Natural killer cell treated with Interleukin-12 subunit alpha and Interleukin-12 subunit beta and Interleukin-15 and Interleukin-18, amount 100 ng/mL, for 72 hours (primary cell): ENCODE data around the gene NCAPH2. TPM values are rescaled to one million over a fixed set of nuclear protein-coding genes. Genes with fewer than 3 reads are reported as not detected.

Experiments used
- ATAC-seq, 2 donors: fragments of 150-1000 bp; cut with Tn5 transposase in 1 of 2; sonication (Bioruptor Pico), chemical (Tn5 transposase) in 1 of 2; 2 replicates each; pipeline ENCODE4 v1.10.0; 2021
- DNase-seq: peaks from one replicate; pipeline ENCODE4 v3.0.0; 2022; ENCODE audit warnings: low spot score
- H3K27ac Mint-ChIP-seq, 2 donors: 1 replicate in 1 of 2; 2 replicates in 1 of 2; pipeline ENCODE4 v1.8.0; 2022; ENCODE audit warnings: mixed read lengths in 2 of 2, mild to moderate bottlenecking in 1 of 2, moderate library complexity in 1 of 2
- H3K27me3 Mint-ChIP-seq, 2 donors: 1 replicate in 1 of 2; 2 replicates in 1 of 2; pipeline ENCODE4 v1.8.0; 2022; ENCODE audit warnings: mixed read lengths in 2 of 2
- H3K36me3 Mint-ChIP-seq: one replicate; pipeline ENCODE4 v1.8.0; 2022; ENCODE audit warnings: mixed read lengths
- H3K4me1 Mint-ChIP-seq, 2 donors: 1 replicate in 1 of 2; 2 replicates in 1 of 2; pipeline ENCODE4 v1.8.0; 2022; ENCODE audit warnings: low read depth in 2 of 2, mixed read lengths in 2 of 2, mild to moderate bottlenecking in 1 of 2
- H3K4me3 Mint-ChIP-seq: one replicate; pipeline ENCODE4 v1.8.0; 2022; ENCODE audit warnings: mixed read lengths
- H3K9me3 Mint-ChIP-seq: 2 replicates; pipeline ENCODE4 v1.8.0; 2022; ENCODE audit warnings: mixed read lengths
- total RNA-seq, 2 donors: library from RNA; stranded (reverse); gene quantifications; one replicate each; pipeline ENCODE4 v1.2.3, GENCODE V29; 2022

The NCAPH2 gene
- total RNA-seq, 2 donors from 2014 or later: 105 to 156 TPM

GRCh38 chr22:50571264-50572175 is 63.5 kb downstream of the NCAPH2 start:
- no peak overlapping the region for H3K27ac Mint-ChIP-seq

GRCh38 chr22:50572965-50573364 is 64.9 kb downstream of the NCAPH2 start:
- no peaks in the 10 kb centered on the region for H3K36me3 Mint-ChIP-seq
- H3K27ac Mint-ChIP-seq: no peak overlapping the region
- ATAC-seq (no peak), DNase-seq (no peak)
- no peaks in the 10 kb centered on the region for H3K9me3 Mint-ChIP-seq
- H3K4me1 Mint-ChIP-seq: peaks cover 0 to 7% of the 10 kb centered on the region in 2 donors
- H3K4me3 Mint-ChIP-seq: no peak overlapping the region
- H3K27me3 Mint-ChIP-seq: no peaks in the 10 kb centered on the region

More at GRCh38 chr22:50571264-50572175, 63.5 kb downstream of the NCAPH2 start:
- Mint-ChIP-seq H3K4me3 (no peak overlapping the region), H3K4me1 (peaks cover 0 to 3% of the 10 kb centered on the region in 2 donors), H3K27me3 (no peaks in the 10 kb centered on the region), H3K36me3 (no peaks in the 10 kb centered on the region), H3K9me3 (no peaks in the 10 kb centered on the region)
- ATAC-seq (no peak), DNase-seq (no peak)

GRCh38 chr22:50573491-50574382 is 65.7 kb downstream of the NCAPH2 start:
- peaks cover 0 to 7% of the 10 kb centered on the region in 2 donors for H3K4me1 Mint-ChIP-seq
- H3K27me3 Mint-ChIP-seq: no peaks in the 10 kb centered on the region
- no peaks in the 10 kb centered on the region for H3K9me3 Mint-ChIP-seq
- DNase-seq (no peak), ATAC-seq (no peak)
- no peaks in the 10 kb centered on the region for H3K36me3 Mint-ChIP-seq
- no peak overlapping the region for H3K4me3 Mint-ChIP-seq
- H3K27ac Mint-ChIP-seq: no peak overlapping the region

- DNase-seq: no peak
- no peaks in the 10 kb centered on the region for H3K9me3 Mint-ChIP-seq
- H3K4me1 Mint-ChIP-seq: peaks cover 0 to 7% of the 10 kb centered on the region in 2 donors
- no peak for ATAC-seq
- no peak overlapping the region for H3K27ac Mint-ChIP-seq
- H3K4me3 Mint-ChIP-seq: no peak overlapping the region
- H3K27me3 Mint-ChIP-seq: no peaks in the 10 kb centered on the region
- H3K36me3 Mint-ChIP-seq: no peaks in the 10 kb centered on the region
Observed at GRCh38 chr22:50574383-50574755, 66.3 kb downstream of the NCAPH2 start.

Other genes with a start within 250 kb of the NCAPH2 start
- 1 to 10 TPM; 1.6 to 9.0 TPM for gene MAPK12, start 246.5 kb upstream of the NCAPH2 start, total RNA-seq
- gene MAPK11, start 237.8 kb upstream of the NCAPH2 start, total RNA-seq: 10 to 100 TPM; 10.2 to 15.1 TPM
- 1 to 10 TPM; 4.4 to 5.5 TPM for gene PLXNB2, start 200.6 kb upstream of the NCAPH2 start, total RNA-seq
- gene DENND6B, start 181.2 kb upstream of the NCAPH2 start, total RNA-seq: 1 to 10 TPM; 2.2 TPM
- gene PPP6R2, start 164.9 kb upstream of the NCAPH2 start, total RNA-seq: 100 to 1,000 TPM in 1 of 2 donors, 10 to 100 TPM in 1; 61.1 to 100 TPM
- 100 to 1,000 TPM; 114 to 152 TPM for gene SBF1, start 33.2 kb upstream of the NCAPH2 start, total RNA-seq
- 1 to 10 TPM; 2.6 to 6.7 TPM for gene ADM2, start 26.7 kb upstream of the NCAPH2 start, total RNA-seq
- gene MIOX, start 21.4 kb upstream of the NCAPH2 start, total RNA-seq: under 1 TPM in 1 of 2 donors, not detected in 1; 0.45 TPM
- 100 to 1,000 TPM in 1 of 2 donors, 10 to 100 TPM in 1; 97.8 to 149 TPM for gene LMF2, start 522 bp upstream of the NCAPH2 start, total RNA-seq
- 10 to 100 TPM; 13.1 to 18.5 TPM for gene SCO2, start 17.4 kb downstream of the NCAPH2 start, total RNA-seq
- 100 to 1,000 TPM; 164 to 234 TPM for gene TYMP, start 21.8 kb downstream of the NCAPH2 start, total RNA-seq
- gene KLHDC7B, start 37.7 kb downstream of the NCAPH2 start, total RNA-seq: 10 to 100 TPM in 1 of 2 donors, 1 to 10 TPM in 1; 6.5 to 15.2 TPM
- not detected for gene SYCE3, start 54.7 kb downstream of the NCAPH2 start, total RNA-seq
- 100 to 1,000 TPM in 1 of 2 donors, 10 to 100 TPM in 1; 40.3 to 102 TPM for gene CPT1B, start 70.2 kb downstream of the NCAPH2 start, total RNA-seq
- 100 to 1,000 TPM; 120 to 130 TPM for gene CHKB, start 74.6 kb downstream of the NCAPH2 start, total RNA-seq
- under 1 TPM; 0.08 to 0.21 TPM for gene MAPK8IP2, start 92.6 kb downstream of the NCAPH2 start, total RNA-seq
- 10 to 100 TPM; 35.7 to 38.9 TPM for gene ARSA, start 119.9 kb downstream of the NCAPH2 start, total RNA-seq
- not detected for gene SHANK3, start 164.6 kb downstream of the NCAPH2 start, total RNA-seq
- not detected for gene ACR, start 230.0 kb downstream of the NCAPH2 start, total RNA-seq